Measurements from ENCODE around the gene CCDC70.

CCDC70 gene

DNA sequence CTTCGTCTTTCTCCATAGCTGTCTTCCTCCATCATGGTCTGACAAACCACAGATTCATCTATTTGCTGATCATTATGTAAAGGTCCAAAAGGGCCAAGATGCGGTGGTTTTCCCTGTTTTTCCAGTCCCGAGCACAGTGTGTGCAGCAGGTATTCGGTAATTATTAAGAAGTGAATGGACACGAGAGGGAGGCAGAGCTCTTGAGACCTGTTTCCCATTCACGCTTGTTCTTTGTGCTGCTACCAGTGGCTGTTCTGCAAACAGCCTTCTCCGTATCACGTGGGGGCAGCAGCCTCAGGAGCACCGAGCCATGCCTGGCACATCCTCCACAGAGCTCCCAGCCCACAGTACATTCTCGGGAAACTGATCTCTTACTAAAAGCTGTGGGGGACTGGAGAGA lies 50.3 kb downstream of the CCDC70 start:
- DNase-seq, result no peak

DNA sequence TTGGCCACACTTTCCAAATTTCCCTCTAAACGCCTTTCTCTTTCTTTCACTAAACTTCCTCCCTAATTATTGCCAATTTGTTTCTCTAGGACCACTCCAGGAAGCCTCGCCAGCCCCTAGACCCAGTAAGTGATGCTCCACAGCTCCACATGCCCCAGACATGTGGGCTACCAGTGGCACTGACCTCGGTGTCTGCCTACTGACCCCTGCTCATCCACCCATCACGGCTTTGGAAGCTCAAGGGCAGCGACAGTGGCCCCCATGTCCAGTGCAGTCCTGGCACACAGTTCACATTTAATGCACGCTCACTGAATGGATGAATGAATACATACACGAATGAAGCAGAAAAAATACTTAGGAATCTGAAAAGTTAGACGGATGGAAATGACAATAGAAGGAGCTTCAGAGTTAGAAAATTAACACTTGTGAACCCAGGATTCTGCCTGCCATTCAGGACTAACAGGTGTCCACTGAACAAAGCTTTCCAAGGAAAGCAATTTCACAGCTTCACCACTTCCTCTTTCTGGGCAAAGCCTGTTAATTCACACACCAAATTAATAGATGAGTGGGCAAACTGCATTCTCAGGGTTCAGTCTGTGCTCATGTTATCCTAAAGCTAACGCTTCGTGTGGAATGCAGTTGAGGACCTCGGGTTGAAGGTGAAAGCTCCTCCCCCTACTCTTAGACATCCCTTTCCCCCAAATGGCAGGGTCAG lies 50.9 kb downstream of the CCDC70 start:
- no peak for DNase-seq

DNA sequence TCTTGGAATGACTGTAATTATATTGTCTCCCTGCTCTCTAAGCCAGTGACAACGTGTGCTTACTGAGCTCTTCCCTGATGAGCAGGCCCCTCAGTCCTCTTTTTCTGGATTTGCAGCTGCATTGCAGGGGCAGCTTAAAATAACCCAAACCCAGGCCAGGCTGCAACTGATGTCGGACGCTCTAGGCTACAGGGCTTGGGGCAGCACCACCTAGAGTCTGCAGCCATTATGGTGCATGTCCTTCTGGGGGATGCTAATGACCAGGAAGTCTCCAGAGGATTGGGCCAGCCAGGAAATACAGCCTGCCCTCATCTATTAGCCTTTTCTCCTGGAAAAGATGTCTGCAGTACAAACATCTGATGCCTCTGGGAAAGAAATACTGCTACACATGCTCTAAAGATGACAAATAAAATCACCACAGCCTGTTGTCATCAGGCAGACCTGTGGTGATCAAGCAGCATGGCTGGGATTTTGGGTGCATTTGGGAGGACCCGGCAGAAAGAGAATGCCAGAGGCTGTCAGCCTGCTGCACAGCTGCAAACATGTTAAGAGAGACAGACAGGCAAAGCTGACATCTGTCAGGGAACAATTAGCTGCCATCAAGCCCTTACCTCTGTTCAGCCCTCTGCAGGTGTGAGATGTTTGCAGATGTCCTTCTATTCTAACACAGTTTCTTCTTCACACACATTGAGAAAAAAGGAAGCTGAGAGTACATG lies 51.8 kb downstream of the CCDC70 start:
- no peak for DNase-seq

DNA sequence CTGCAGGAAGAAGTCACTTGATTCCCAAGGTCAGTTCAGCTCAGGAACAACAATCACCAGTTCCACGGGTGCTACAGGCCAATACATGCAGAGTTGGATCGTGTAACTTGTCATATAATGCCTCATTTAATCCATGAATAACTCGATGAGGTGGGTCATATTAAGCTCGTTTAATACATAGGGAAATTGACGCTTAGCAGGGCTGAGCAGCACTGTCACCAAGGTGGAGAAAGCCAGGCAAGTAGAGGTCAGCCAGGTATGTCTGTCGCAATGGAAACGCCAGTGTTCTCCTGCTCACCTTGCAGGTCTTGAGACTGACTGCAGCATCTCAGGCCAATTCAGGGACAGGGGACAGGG lies 52.3 kb downstream of the CCDC70 start:
- DNase-seq, result no peak

All from SHP77 treated with DMSO at 0.1 percent for 48 hours (cell line).